HepG2 (cell line): Measurements from ENCODE around the gene C1QL4. TPM values are rescaled to one million over a fixed set of nuclear protein-coding genes. Genes with fewer than 3 reads are reported as not detected.
A peak's percentile ranks its signal among the peaks of the same experiment; 100 is the strongest.

Experiments used
- GZF1 ChIP-seq: sonication (generic); formaldehyde crosslinking; IDR thresholded peaks from 2 replicates; pipeline ENCODE4 v1.5.1; 2020; ENCODE audit warnings: mild to moderate bottlenecking, missing genetic modification reagents
- HES4 ChIP-seq: sonication (generic); formaldehyde crosslinking; IDR thresholded peaks from 2 replicates; pipeline ENCODE4 v1.9.0; 2021; ENCODE audit warnings: mild to moderate bottlenecking, missing genetic modification reagents, borderline replicate concordance
- HHEX ChIP-seq: IDR thresholded peaks from 2 replicates; pipeline ENCODE4 v1.6.1; 2016; ENCODE audit warnings: control low read depth
- HNRNPL ChIP-seq: fragments of 200-400 bp; formaldehyde crosslinking; IDR thresholded peaks from 2 replicates; pipeline ENCODE4 v1.6.1; 2017; ENCODE audit warnings: mild to moderate bottlenecking, low read depth, low read length
- KDM2A ChIP-seq: sonication (generic); formaldehyde crosslinking; IDR thresholded peaks from 2 replicates; pipeline ENCODE4 v1.4.0; 2020; ENCODE audit warnings: low read depth, missing genetic modification reagents, borderline replicate concordance
- KDM4B ChIP-seq: sonication (generic); formaldehyde crosslinking; IDR thresholded peaks from 2 replicates; pipeline ENCODE4 v1.4.0; 2020; ENCODE audit warnings: missing genetic modification reagents
- NKX3-1 ChIP-seq: sonication (generic); formaldehyde crosslinking; IDR thresholded peaks from 2 replicates; pipeline ENCODE4 v1.5.0; 2020; ENCODE audit warnings: missing genetic modification reagents
- PHF21A ChIP-seq: sonication (generic); formaldehyde crosslinking; IDR thresholded peaks from 2 replicates; pipeline ENCODE4 v1.5.0; 2020; ENCODE audit warnings: mild to moderate bottlenecking, missing genetic modification reagents
- RXRB ChIP-seq: IDR thresholded peaks from 2 replicates; pipeline ENCODE4 v1.6.1; 2016; ENCODE audit warnings: borderline replicate concordance, missing genetic modification reagents, missing compliant biosample characterization
- SNAI1 ChIP-seq: sonication (generic); formaldehyde crosslinking; IDR thresholded peaks from 2 replicates; pipeline ENCODE4 v1.5.0; 2020; ENCODE audit warnings: mild to moderate bottlenecking, missing genetic modification reagents, borderline replicate concordance
- SRSF4 ChIP-seq: fragments of 200-400 bp; formaldehyde crosslinking; IDR thresholded peaks from one replicate; pipeline ENCODE4 v1.6.1; 2018; ENCODE audit warnings: mild to moderate bottlenecking, low read depth, low read length, moderate library complexity; ENCODE audit not compliant: poor library complexity, severe bottlenecking
- TEAD3 ChIP-seq: optimal IDR thresholded peaks from 2 replicates; pipeline ENCODE3; 2016; ENCODE audit warnings: borderline replicate concordance
- U2AF2 ChIP-seq: fragments of 200-400 bp; formaldehyde crosslinking; IDR thresholded peaks from 2 replicates; pipeline ENCODE4 v1.6.1; 2017; ENCODE audit warnings: low read depth, mild to moderate bottlenecking, low read length
- ZEB1 ChIP-seq: IDR thresholded peaks from 2 replicates; pipeline ENCODE4 v1.6.1; 2012; ENCODE audit warnings: mild to moderate bottlenecking, low read depth, inconsistent platforms; ENCODE audit not compliant: insufficient replicate concordance
- ZFP36L2 ChIP-seq: sonication (generic); formaldehyde crosslinking; IDR thresholded peaks from 2 replicates; pipeline ENCODE4 v1.4.0; 2020; ENCODE audit warnings: missing genetic modification reagents
- ZNF253 ChIP-seq: sonication (generic); formaldehyde crosslinking; IDR thresholded peaks from 2 replicates; pipeline ENCODE4 v1.8.0; 2022; ENCODE audit warnings: mild to moderate bottlenecking, missing genetic modification reagents, borderline replicate concordance
- ZNF282 ChIP-seq: fragments of 450-650 bp; IDR thresholded peaks from 2 replicates; pipeline ENCODE4 v1.6.1; 2018; ENCODE audit not compliant: partially characterized antibody
- ZNF431 ChIP-seq: sonication (generic); formaldehyde crosslinking; IDR thresholded peaks from 2 replicates; pipeline ENCODE4 v1.9.0; 2022; ENCODE audit warnings: missing genetic modification reagents, low read depth, mild to moderate bottlenecking, borderline replicate concordance
- ZNF510 ChIP-seq: sonication (generic); formaldehyde crosslinking; IDR thresholded peaks from 2 replicates; pipeline ENCODE4 v1.4.0; 2020; ENCODE audit warnings: low read depth, mild to moderate bottlenecking, missing genetic modification reagents
- ZNF550 ChIP-seq: sonication (generic); formaldehyde crosslinking; IDR thresholded peaks from 2 replicates; pipeline ENCODE4 v1.4.0; 2020; ENCODE audit warnings: mild to moderate bottlenecking, missing genetic modification reagents, borderline replicate concordance
- ZNF777 ChIP-seq: sonication (generic); formaldehyde crosslinking; IDR thresholded peaks from 2 replicates; pipeline ENCODE4 v1.4.0; 2020; ENCODE audit warnings: missing genetic modification reagents
- polyA plus RNA-seq, 8 experiments: library from polyadenylated mRNA; depleted of rRNA in 3 of 8; stranded (reverse) in 7 of 8; unstranded in 1 of 8; fragments of >200 nt; fragmentation: Illumina TruSeq in 4 of 8; extraction: Trizol in 4 of 8; gene quantifications; 2 replicates each; pipeline versions ENCODE4 v1.2.1 to v1.2.3, GENCODE V29; 2011 to 2016; ENCODE audit warnings: low read depth in 4 of 8, missing spikeins in 1 of 8, mixed read lengths in 1 of 8; ENCODE audit not compliant: insufficient read depth in 1 of 8
- total RNA-seq, 5 experiments: library from RNA; depleted of rRNA; stranded (reverse); fragments of >200 nt; fragmentation: Illumina TruSeq; extraction: Trizol; gene quantifications; 2 replicates each; pipeline ENCODE4 v1.2.3, GENCODE V29; 2016; ENCODE audit warnings: low read depth in 1 of 5
- TF ChIP-seq, protein P1 (sequence below): sonication (generic); formaldehyde crosslinking; IDR thresholded peaks from 2 replicates; pipeline ENCODE4 v1.8.1; 2023; ENCODE audit warnings: missing genetic modification reagents, inconsistent platforms, borderline replicate concordance
- TF ChIP-seq, protein P2 (sequence below): IDR thresholded peaks from 2 replicates; pipeline ENCODE4 v1.6.1; 2016; ENCODE audit warnings: mild to moderate bottlenecking, missing biosample characterization, missing genetic modification reagents
- TF ChIP-seq, protein P3 (sequence below): sonication (generic); formaldehyde crosslinking; IDR thresholded peaks from 2 replicates; pipeline ENCODE4 v1.5.0; 2020; ENCODE audit warnings: missing genetic modification reagents
- TF ChIP-seq, protein P4 (sequence below): IDR thresholded peaks from 2 replicates; pipeline ENCODE4 v1.6.1; 2012; ENCODE audit warnings: inconsistent platforms

The C1QL4 gene
- total and polyA plus RNA-seq, 2 of the 13 experiments (the other 11 are each of a cell fraction or from before 2014, with no cell fraction given), result 0.03 TPM; not detected in 1

DNA sequence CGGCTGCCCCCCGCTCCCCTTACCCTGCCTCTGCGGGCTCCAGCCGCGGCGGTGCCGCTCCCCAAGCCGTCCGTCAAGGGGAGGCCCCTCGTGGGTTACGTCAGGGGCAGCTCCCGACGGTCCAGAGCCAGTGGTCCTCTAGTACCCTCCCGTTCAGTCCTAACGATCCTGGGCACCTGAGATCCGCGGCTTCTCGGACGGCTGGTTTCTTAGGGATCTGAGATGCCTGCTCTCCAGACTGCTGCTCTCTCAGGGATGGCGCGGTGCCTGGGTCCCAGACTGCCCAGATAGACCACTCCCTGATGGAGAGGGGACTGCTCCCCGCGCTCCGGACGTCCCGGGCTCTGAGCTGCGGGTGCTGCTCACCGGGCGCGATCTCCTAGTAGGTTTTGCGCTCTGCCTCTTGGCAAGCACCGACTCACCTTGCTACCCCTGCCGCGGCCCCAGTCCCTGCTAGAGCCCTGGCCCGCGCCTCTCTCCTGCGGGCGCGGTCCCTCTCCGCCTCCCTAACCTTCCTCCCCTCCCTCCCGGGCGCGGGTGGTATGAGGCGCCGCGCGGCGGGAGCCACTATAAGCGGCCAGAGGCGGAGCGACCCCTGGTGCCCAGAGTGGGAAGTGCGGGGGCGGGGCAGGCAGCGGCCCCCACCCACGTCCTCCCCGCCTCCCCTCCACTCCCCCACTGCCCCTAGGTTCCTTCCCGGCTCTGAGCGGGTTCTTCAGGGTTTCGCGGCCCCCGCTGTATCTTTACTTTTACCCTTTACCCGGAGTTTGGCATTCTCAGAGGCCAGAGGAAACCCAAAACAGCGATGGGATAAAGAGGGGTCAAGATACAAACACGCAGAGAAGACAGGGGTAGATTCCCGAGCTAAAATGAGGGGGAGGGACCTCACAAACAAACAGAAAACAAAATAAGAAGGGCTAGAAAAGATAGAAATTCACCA, at the start of gene C1QL4 (continued):
- no peak for TF ChIP-seq HES4 (CRISPR knock-in tag)
- no peak for TF ChIP-seq RXRB (CRISPR knock-in tag)
- TF ChIP-seq SNAI1 (CRISPR knock-in tag), result no peak
- TF ChIP-seq, protein P1, sequence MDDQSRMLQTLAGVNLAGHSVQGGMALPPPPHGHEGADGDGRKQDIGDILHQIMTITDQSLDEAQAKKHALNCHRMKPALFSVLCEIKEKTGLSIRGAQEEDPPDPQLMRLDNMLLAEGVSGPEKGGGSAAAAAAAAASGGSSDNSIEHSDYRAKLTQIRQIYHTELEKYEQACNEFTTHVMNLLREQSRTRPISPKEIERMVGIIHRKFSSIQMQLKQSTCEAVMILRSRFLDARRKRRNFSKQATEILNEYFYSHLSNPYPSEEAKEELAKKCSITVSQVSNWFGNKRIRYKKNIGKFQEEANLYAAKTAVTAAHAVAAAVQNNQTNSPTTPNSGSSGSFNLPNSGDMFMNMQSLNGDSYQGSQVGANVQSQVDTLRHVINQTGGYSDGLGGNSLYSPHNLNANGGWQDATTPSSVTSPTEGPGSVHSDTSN, result no peak
- TF ChIP-seq, protein P2, sequence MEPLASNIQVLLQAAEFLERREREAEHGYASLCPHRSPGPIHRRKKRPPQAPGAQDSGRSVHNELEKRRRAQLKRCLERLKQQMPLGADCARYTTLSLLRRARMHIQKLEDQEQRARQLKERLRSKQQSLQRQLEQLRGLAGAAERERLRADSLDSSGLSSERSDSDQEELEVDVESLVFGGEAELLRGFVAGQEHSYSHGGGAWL, result no peak
- no peak for TF ChIP-seq U2AF2
- no peak for TF ChIP-seq GZF1
- peak; percentile 76 for TF ChIP-seq KDM2A (CRISPR knock-in tag)
- no peak for TF ChIP-seq HNRNPL
- no peak for TF ChIP-seq PHF21A (CRISPR knock-in tag)
- peak; percentile 56 for TF ChIP-seq TEAD3 (CRISPR knock-in tag)
- no peak for TF ChIP-seq ZNF510
- TF ChIP-seq, protein P3, sequence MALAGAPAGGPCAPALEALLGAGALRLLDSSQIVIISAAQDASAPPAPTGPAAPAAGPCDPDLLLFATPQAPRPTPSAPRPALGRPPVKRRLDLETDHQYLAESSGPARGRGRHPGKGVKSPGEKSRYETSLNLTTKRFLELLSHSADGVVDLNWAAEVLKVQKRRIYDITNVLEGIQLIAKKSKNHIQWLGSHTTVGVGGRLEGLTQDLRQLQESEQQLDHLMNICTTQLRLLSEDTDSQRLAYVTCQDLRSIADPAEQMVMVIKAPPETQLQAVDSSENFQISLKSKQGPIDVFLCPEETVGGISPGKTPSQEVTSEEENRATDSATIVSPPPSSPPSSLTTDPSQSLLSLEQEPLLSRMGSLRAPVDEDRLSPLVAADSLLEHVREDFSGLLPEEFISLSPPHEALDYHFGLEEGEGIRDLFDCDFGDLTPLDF (CRISPR knock-in tag), result no peak
- no peak for TF ChIP-seq NKX3-1 (CRISPR knock-in tag)
- TF ChIP-seq, protein P4, sequence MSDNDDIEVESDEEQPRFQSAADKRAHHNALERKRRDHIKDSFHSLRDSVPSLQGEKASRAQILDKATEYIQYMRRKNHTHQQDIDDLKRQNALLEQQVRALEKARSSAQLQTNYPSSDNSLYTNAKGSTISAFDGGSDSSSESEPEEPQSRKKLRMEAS, result no peak; the same call in 1 of the 2 replicates
- TF ChIP-seq ZNF431 (CRISPR knock-in tag), result no peak
- TF ChIP-seq ZNF282, result no peak
- TF ChIP-seq ZEB1, result no peak
- no peak for TF ChIP-seq HHEX
- no peak for TF ChIP-seq ZFP36L2 (CRISPR knock-in tag)
- TF ChIP-seq SRSF4, result no peak
- no peak for TF ChIP-seq ZNF550 (CRISPR knock-in tag)
- peak; percentile 60 for TF ChIP-seq ZNF777 (CRISPR knock-in tag)
- no peak for TF ChIP-seq KDM4B (CRISPR knock-in tag)
- no peak for TF ChIP-seq ZNF253 (CRISPR knock-in tag)
